ENCODE measurements around the gene TAF5L.
"Not testable (repeated sequence)": the region's sequence is repeated elsewhere in the genome, so short reads cannot be mapped to it uniquely, and the experiment has no call there.

The TAF5L gene

DNA sequence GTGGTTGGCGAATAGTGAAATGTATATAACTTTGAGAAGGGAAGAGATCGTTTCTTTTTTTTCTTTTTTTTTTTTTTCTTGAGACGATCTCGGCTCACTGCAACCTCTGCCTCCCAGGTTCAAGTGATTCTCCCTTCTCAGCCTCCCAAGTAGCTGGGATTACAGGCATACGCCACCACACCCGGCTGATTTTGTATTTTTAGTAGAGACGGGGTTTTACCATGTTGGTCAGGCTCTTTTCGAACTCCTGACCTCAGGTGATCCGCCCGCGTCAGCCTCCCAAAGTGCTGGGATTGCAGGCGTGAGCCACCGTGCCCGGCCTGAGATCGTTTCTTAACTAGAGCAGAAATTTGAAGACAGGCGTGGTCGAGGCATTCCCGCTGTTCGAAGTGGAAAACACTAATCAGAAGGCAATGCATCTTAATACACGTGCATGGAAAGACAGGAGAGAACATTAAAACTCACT lies 66.6 kb downstream of the TAF5L start:
- not testable (repeated sequence) for H3K27me3 Mint-ChIP-seq; ATAC-seq (replicated peaks); DNase-seq; H3K9me3 Mint-ChIP-seq
- peak overlapping the region; percentile 97 for H3K27ac Mint-ChIP-seq
- peak overlapping the region; percentile 93 to 98 for H3K4me3 Mint-ChIP-seq
- peaks cover 25 to 56% of the 10 kb centered on the region in 2 donors for H3K4me1 Mint-ChIP-seq
- H3K36me3 Mint-ChIP-seq, result peaks cover 6 to 15% of the 10 kb centered on the region in 2 donors

DNA sequence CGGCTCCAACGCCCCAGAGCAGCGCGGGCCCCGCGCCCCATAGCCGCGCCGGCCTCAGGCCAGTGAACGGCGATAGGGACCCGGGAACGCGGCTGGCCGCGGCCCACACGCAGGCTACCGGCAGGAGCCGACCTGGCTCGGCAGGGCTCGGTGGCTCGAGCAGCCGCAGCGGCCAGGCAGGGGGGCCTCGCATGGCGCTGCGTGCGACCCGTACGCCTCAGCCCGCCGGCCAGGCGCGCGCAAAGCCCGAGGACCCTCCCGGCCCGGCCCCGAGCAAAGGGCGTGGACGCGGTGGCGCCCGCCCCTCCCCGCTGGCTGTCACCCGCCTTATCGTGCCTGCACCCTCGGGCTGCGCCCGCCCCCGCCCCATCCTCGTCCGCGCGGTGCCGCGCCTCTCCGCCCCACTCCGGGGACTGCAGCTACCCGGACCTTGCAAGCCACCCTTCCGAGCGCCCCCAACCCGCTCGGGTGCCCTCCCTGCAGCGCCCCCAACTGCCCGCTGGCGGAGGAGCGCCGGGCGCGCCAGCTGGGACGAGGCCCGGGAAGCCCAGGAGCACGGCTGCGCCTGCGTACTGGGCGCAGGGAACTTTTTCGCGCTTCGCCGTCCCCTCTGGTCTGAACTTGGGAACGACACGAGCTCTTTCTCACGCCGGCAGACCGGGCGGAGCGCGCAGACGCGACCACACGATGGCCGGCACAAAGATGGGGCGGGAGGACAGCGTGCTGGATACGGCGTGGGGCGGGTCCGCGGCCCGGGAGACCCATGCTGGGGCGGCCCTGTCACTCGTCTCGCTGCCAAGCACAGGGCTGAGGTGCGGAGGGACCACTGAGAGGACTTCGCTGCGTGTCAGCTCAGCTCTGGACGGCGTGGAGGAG lies 67.2 kb downstream of the TAF5L start, which contains the start of gene ABCB10:
ABCB10 (minus strand) TSS at position 248 of the 876 bp plus-strand sequence; CDS start at position 193, 55 bp downstream.
- Mint-ChIP-seq H3K4me1 (peaks cover 29 to 58% of the 10 kb centered on the region in 2 donors), H3K9me3 (no peaks in the 10 kb centered on the region), H3K27ac (peak within 1 kb of the TSS; percentile 97), H3K27me3 (no peaks in the 10 kb centered on the region), H3K36me3 (peaks cover 8 to 19% of the 10 kb centered on the region in 2 donors), H3K4me3 (peak within 1 kb of the TSS; percentile 93 to 98)
- peak; percentile 88 to 89 for ATAC-seq (replicated peaks)
- DNase-seq, result peak; percentile 95

DNA sequence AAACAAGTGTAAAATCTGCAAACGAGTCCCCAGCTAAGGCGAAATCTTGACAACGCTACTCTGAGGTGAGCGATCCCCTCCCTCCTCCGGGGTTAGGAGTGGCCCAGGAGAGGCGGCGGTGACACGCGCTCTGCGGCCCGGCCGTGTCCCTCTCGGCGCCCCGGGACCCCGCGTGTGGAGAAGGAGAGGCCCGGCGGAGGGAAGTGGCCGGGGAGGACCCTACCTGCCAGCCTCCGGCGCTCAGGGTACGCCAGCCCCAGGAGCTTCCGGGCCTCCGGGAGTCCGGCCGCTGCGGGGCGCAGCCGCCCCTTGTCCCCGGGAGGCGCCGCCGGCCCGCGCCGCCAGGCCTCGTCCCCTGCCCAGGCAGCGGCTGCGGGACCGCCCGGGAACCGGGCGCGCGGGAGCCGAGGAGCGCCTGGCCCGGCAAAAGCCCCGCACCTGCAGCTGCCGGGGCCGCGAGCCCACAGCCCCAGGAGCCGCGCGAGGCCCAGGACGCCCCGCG lies 68.0 kb downstream of the TAF5L start:
- Mint-ChIP-seq H3K9me3 (no peaks in the 10 kb centered on the region), H3K27me3 (no peaks in the 10 kb centered on the region), H3K4me3 (peak overlapping the region; percentile 85 to 93), H3K36me3 (peaks cover 8 to 23% of the 10 kb centered on the region in 2 donors), H3K27ac (peak overlapping the region; percentile 87), H3K4me1 (peaks cover 29 to 56% of the 10 kb centered on the region in 2 donors)
- DNase-seq (peak; percentile 25), ATAC-seq (replicated peaks) (peak; percentile 26 to 30)

DNA sequence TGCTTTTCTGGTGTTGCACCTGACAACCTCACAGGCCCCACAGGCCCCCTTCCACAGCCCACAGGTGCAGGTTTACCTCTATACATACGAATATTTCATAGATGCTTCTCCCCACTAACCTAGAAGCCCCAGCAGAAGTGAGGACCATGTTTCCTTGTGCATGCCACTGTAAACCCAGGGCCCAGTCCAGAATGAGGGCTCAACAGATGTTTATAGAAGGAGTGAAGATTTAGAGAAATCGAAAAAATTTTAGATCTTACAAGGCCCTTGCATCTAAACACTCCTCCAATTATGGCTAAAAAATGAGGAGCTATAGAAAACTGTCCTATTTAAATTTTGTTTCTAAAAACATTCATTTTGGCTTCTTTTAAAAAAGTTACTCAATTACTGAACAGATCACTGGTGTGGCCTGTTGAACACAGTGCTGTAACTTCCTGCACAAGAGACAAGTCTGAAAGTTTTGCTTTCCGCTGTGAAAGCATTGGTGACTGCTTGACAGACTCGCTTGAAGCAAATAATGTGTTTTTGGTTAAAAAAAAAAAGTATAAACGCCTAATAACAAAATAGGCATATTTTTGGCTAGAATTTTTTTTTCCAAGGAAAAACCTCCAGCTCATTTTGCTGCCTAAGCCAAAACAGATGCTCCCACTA lies 68.6 kb downstream of the TAF5L start:
- peaks cover 8 to 23% of the 10 kb centered on the region in 2 donors for H3K36me3 Mint-ChIP-seq
- H3K27me3 Mint-ChIP-seq, result no peaks in the 10 kb centered on the region
- H3K4me1 Mint-ChIP-seq, result peaks cover 32 to 61% of the 10 kb centered on the region in 2 donors
- H3K27ac Mint-ChIP-seq, result peak overlapping the region; percentile 87
- DNase-seq (no peak), ATAC-seq (replicated peaks) (no peak)
- H3K4me3 Mint-ChIP-seq, result peak overlapping the region; percentile 85 to 93
- no peaks in the 10 kb centered on the region for H3K9me3 Mint-ChIP-seq

DNA sequence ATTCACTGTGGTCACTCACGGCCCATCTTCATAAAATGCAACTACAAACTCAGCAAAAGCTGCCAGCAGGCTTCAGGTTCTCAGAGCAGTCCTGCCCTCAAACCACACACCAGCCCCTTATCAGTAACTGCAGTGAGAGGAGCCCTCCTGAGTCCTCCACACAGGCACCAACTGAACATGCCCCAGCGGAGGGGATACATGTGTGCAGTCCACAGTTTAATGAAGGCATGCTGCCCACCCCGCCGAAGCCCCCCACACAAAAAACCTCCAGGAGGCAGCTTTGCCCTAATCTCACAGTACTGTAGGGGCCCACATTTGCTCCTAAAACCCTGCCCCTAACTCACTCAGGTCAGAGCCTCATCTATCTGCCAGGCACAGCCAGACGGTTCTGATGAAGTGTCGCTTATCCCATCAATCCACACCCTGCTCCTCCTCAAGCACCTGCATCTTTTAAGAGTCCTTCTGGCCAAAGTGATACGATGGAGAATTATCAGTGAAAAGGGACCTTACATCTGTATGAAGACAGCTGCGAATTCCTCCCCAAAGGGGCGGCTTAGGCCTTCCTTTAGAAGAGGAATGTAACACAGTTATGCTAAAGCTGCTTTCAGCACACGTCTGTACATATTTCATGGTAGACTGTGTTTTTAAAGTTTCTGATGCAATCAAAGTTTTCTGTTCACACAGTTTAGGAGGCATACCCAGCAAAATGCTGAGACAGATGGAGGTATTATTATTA lies 70.9 kb downstream of the TAF5L start:
- Mint-ChIP-seq H3K4me3 (no peak overlapping the region), H3K27me3 (no peaks in the 10 kb centered on the region), H3K4me1 (peaks cover 38 to 68% of the 10 kb centered on the region in 2 donors), H3K27ac (no peak overlapping the region), H3K36me3 (peaks cover 8 to 23% of the 10 kb centered on the region in 2 donors), H3K9me3 (no peaks in the 10 kb centered on the region)
- ATAC-seq (replicated peaks), result no peak
- no peak for DNase-seq

DNA sequence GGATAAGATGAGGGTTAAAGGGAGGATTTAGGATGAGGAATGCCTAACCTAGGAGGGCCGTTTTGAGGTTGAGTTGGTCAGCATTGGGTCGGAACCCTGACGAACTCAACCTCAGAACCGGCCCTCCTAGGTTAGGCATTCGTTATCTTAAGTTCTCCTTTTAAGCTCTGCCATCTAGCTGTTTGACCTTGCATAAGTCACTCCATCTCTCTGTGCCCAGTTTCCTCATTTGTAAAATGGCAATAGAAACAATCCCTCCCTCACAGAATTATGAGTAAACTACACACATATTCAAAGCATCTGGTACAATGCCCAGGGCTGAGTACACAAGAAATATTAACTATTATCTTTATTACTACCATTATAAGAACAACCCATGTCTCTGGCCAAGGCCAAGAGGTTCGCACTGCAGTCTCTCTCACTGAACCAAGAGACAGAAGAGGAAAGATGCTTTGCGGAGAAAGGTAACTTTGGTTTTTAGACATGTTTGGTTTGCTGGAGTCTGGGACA lies 72.2 kb downstream of the TAF5L start:
- no peak for ATAC-seq (replicated peaks)
- Mint-ChIP-seq H3K36me3 (peaks cover 14 to 29% of the 10 kb centered on the region in 2 donors), H3K4me1 (peaks cover 32 to 59% of the 10 kb centered on the region in 2 donors), H3K4me3 (no peak overlapping the region), H3K27me3 (no peaks in the 10 kb centered on the region), H3K9me3 (no peaks in the 10 kb centered on the region), H3K27ac (no peak overlapping the region)
- DNase-seq, result no peak

DNA sequence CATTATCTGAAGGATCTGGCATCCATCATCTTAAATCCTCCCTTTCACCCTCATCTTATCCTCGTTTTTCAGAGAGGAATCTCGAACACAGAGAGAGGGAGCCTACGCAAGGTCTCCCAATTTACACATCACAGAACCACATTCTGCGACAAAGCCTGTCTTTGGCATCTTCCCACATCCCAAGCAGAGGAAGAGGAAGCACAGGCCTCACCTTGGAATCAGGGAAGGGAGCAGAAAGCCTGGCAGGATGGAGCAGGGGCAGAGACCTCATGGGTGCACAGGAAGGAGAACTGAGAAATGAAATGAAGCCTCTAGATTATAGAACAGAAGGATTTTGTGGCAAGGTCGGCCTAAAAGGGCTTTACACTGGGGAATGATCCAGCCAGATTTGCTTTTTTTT lies 73.2 kb downstream of the TAF5L start:
- Mint-ChIP-seq H3K4me1 (peaks cover 32 to 57% of the 10 kb centered on the region in 2 donors), H3K36me3 (peaks cover 17 to 33% of the 10 kb centered on the region in 2 donors), H3K27me3 (no peaks in the 10 kb centered on the region), H3K27ac (peak overlapping the region; percentile 52), H3K4me3 (no peak overlapping the region), H3K9me3 (no peaks in the 10 kb centered on the region)
- DNase-seq (no peak), ATAC-seq (replicated peaks) (no peak)

DNA sequence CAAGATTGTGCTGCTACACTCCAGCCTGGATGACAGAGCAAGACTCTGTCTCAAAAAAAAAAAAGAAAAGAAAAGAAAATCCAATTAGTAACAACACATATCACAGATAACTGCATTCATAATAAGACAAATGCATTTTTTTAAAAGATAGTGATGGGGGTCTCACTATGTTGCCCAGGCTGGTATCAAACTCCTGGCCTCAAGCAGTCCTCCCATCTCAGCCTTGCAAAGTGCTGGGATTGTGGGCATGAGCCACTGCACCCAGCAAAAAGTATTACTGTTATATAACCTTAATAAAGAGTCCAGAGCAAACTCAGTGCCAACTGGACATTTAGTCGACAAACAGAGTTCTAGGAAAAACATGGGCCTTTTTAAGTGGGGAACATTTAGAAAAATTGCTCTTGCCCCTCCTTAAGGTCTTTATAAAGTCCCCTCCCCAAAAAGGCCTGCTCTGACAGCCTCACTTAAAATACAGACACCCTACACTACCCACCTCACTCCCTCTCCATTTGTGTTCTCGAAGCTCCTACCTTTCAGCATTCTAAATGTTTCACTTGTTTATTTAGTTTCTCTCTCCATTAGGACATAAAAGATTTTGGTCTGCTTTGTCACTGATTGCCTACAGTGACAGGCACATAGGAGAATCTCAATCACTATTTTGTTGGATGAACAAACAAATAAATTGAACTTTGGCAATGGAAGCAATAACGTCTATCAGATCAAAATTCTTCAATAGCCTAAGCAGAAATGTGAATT lies 74.9 kb downstream of the TAF5L start:
- Mint-ChIP-seq H3K9me3 (no peaks in the 10 kb centered on the region), H3K4me3 (no peak overlapping the region), H3K27ac (no peak overlapping the region), H3K4me1 (peaks cover 23 to 40% of the 10 kb centered on the region in 2 donors), H3K27me3 (no peaks in the 10 kb centered on the region), H3K36me3 (peaks cover 26 to 29% of the 10 kb centered on the region in 2 donors)
- DNase-seq (no peak), ATAC-seq (replicated peaks) (no peak)

DNA sequence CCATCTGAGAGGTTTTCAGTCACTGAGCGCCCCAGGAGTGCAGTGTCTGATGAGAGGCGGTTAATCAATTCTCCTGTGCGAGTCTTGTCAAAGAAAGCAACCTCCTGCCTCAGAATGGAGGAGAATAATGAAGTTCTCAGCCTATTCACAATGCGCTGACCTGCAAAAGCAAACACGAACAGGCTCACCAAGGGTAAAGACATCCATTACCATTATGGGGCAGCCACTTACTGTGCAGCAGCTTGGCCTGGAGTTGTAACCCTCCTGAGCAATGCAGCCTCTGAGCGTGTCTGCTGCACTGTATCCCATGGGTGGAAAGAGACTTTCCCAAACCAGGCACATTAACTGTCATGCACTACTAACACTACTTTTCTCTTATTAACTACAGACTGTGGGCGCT lies 78.4 kb downstream of the TAF5L start:
- peaks cover 32 to 42% of the 10 kb centered on the region in 2 donors for H3K36me3 Mint-ChIP-seq
- ATAC-seq (replicated peaks) (no peak), DNase-seq (no peak)
- H3K27me3 Mint-ChIP-seq, result no peaks in the 10 kb centered on the region
- no peak overlapping the region for H3K4me3 Mint-ChIP-seq
- H3K4me1 Mint-ChIP-seq, result peaks cover 16 to 33% of the 10 kb centered on the region in 2 donors
- H3K27ac Mint-ChIP-seq, result peak overlapping the region; percentile 70
- H3K9me3 Mint-ChIP-seq, result peaks cover 0 to 4% of the 10 kb centered on the region in 2 donors

DNA sequence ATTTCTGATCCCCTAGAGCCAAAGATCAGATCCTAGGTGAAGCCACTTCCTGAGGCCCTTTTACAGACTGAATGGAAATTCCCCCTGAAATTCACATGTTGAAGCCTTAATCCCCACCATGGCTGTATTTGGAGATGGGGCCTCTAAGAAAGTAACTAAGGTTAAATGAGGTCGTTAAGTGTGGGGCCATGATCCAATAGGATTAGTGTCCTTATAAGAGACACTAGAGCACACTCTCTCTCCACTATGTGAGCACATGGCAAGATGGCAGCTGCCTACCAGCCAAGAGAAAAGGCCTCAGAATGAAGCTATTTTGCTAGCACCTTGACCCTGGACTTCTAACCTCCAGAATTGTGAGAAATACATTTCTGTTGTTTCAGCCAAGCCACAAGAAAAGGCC lies 81.3 kb downstream of the TAF5L start:
- Mint-ChIP-seq H3K4me3 (no peak overlapping the region), H3K4me1 (peaks cover 15 to 30% of the 10 kb centered on the region in 2 donors), H3K36me3 (peaks cover 43 to 57% of the 10 kb centered on the region in 2 donors), H3K27me3 (no peaks in the 10 kb centered on the region), H3K9me3 (peaks cover 0 to 5% of the 10 kb centered on the region in 2 donors), H3K27ac (no peak overlapping the region)
- ATAC-seq (replicated peaks) (no peak), DNase-seq (no peak)
